Colonic mucosa (tissue), 4 donors: ENCODE results near the gene PPP1R9B. TPM values are rescaled to one million over a fixed set of nuclear protein-coding genes. Genes with fewer than 3 reads are reported as not detected.

Experiments
- DNase-seq: peaks from one replicate; pipeline ENCODE4 v3.0.0-alpha.2; 2020
- H3K27ac ChIP-seq: fragments of 200-600 bp; one replicate; pipeline ENCODE4 v1.8.0; 2021
- H3K27me3 ChIP-seq: fragments of 200-600 bp; one replicate; pipeline ENCODE4 v1.8.0; 2021
- H3K36me3 ChIP-seq: fragments of 200-600 bp; one replicate; pipeline ENCODE4 v1.8.0; 2021
- H3K4me1 ChIP-seq: fragments of 200-600 bp; one replicate; pipeline ENCODE4 v1.8.0; 2021; ENCODE audit warnings: mild to moderate bottlenecking
- H3K4me3 ChIP-seq: fragments of 200-600 bp; one replicate; pipeline ENCODE4 v1.8.0; 2021
- H3K9ac ChIP-seq, 2 donors: one replicate each; pipeline ENCODE4 v1.7.0; 2013; ENCODE audit warnings: control low read depth in 2 of 2, low read depth in 2 of 2, low read length in 2 of 2
- H3K9me3 ChIP-seq: fragments of 200-600 bp; one replicate; pipeline ENCODE4 v1.8.0; 2021
- intact Hi-C: fragments of 100-400 bp; cut with DNase I; formaldehyde crosslinking; loops from one replicate; pipeline ENCODE4 v1.14.1; 2022
- total RNA-seq, 2 donors: library from RNA; stranded (reverse); fragmentation: NEBNext Ultra II Directional in 1 of 2; extraction: Animal tissue kit (Norgen Biotek cat#: 25700) in 1 of 2; gene quantifications; one replicate each; pipeline ENCODE4 v1.2.1, GENCODE V29; 2021
- TF ChIP-seq, protein P1 (sequence below): fragments of 200-600 bp; IDR thresholded peaks from one replicate; pipeline ENCODE4 v1.8.0; 2022; ENCODE audit warnings: antibody characterized with exemption, mild to moderate bottlenecking
- donor health status: healthy.
- donor health status: DM: no; HTN: no; CAD: no.
- donor health status: DM: no; HTN: no; CAD: no.

The PPP1R9B gene
- total RNA-seq, 2 donors from 2014 or later, result 36.6 to 43.2 TPM

GRCh38 chr17:50099003-50099402, 51.5 kb downstream of the PPP1R9B start:
- Histone ChIP-seq H3K27me3 (no peaks in the 10 kb centered on the region), H3K9ac (peak overlapping the region in 1 of 2 donors; percentile 16), H3K27ac (no peak overlapping the region), H3K4me3 (no peak overlapping the region), H3K4me1 (peaks cover 31% of the 10 kb centered on the region), H3K9me3 (no peaks in the 10 kb centered on the region), H3K36me3 (no peaks in the 10 kb centered on the region)
- TF ChIP-seq, protein P1, sequence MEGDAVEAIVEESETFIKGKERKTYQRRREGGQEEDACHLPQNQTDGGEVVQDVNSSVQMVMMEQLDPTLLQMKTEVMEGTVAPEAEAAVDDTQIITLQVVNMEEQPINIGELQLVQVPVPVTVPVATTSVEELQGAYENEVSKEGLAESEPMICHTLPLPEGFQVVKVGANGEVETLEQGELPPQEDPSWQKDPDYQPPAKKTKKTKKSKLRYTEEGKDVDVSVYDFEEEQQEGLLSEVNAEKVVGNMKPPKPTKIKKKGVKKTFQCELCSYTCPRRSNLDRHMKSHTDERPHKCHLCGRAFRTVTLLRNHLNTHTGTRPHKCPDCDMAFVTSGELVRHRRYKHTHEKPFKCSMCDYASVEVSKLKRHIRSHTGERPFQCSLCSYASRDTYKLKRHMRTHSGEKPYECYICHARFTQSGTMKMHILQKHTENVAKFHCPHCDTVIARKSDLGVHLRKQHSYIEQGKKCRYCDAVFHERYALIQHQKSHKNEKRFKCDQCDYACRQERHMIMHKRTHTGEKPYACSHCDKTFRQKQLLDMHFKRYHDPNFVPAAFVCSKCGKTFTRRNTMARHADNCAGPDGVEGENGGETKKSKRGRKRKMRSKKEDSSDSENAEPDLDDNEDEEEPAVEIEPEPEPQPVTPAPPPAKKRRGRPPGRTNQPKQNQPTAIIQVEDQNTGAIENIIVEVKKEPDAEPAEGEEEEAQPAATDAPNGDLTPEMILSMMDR, result no peak
- intact Hi-C loops, result loop anchor here (5.0 to 10.0 kb wide), 2 partner anchors 53 to 196 kb away; partner anchors contain the start of gene PPP1R9B
- DNase-seq, result no peak

DNA sequence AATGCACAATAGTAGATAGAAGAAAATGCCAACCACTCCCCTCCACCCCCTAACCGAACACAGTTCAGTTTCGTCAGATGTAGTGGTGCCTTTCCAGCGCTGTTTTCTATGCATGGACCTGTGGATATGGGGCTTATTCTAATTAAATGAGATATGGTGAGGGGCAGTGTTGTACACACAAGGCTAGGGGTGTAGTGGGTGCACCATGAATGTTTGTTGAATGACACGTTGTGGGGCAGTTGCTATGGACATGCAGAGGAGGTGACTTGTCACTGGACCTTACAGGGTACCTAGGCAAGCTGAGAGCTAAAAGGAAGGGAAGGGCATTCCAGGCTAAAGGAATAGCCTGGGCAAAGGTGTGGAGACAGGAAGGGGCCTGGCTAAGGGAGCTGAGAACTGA, 51.9 kb downstream of the PPP1R9B start:
- Histone ChIP-seq H3K9ac (peak overlapping the region in 1 of 2 donors; percentile 16), H3K4me1 (peaks cover 31% of the 10 kb centered on the region), H3K27me3 (no peaks in the 10 kb centered on the region), H3K9me3 (no peaks in the 10 kb centered on the region), H3K4me3 (no peak overlapping the region), H3K27ac (no peak overlapping the region), H3K36me3 (no peaks in the 10 kb centered on the region)
- intact Hi-C loops, result loop anchor here (5.0 to 10.0 kb wide), 2 partner anchors 54 to 196 kb away; partner anchors contain the start of gene PPP1R9B
- TF ChIP-seq, protein P1, result no peak
- no peak for DNase-seq

DNA sequence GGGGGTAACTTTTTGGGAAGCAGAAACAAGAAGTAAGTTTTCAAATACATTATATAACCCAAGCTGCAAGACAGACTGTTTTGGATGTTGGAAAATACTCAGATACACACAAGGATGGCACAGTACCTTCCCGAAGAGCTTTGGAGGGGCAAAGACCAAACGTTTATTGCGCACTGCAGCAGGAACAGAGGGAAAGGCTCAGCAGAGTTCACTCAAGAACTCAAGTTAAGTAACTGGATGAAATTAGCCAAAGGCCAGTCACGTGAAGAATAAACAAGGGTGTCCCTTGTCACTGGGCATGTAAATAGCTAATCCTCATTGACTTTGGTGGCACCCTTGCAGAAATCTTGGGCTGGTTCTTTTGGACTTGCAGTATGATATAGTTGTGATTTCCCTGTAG, 52.6 kb downstream of the PPP1R9B start:
- no peaks in the 10 kb centered on the region for H3K9me3 ChIP-seq
- H3K9ac ChIP-seq, result peak overlapping the region in 1 of 2 donors; percentile 88
- DNase-seq, result no peak
- no peaks in the 10 kb centered on the region for H3K36me3 ChIP-seq
- H3K4me3 ChIP-seq, result no peak overlapping the region
- no peak overlapping the region for H3K27ac ChIP-seq
- TF ChIP-seq, protein P1, result no peak
- H3K27me3 ChIP-seq, result no peaks in the 10 kb centered on the region
- peaks cover 31% of the 10 kb centered on the region for H3K4me1 ChIP-seq
- intact Hi-C loops, result loop anchor here (5.0 to 10.0 kb wide), 2 partner anchors 54 to 197 kb away; partner anchors contain the start of gene PPP1R9B

DNA sequence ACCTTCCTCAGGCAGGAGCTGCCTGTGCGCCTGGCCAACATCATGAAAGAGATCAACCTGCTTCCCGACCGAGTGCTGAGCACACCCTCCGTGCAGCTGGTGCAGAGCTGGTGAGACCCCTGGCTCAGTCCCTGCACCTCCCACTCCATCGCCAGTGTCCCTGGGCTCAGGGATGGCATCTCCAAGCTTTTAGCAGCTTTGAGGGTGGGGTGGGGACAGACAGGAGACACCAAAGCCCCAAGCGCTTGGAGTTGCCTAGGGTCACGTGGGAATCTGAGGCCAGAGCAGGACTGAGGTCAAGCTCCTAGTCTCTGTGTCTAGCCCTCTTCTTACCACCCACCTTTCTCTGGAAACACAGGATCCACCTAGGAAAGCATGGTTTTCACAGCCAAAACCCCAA, 53.0 kb downstream of the PPP1R9B start:
- no peak overlapping the region for H3K27ac ChIP-seq
- peak overlapping the region in 1 of 2 donors; percentile 88 for H3K9ac ChIP-seq
- DNase-seq, result no peak
- no peaks in the 10 kb centered on the region for H3K9me3 ChIP-seq
- H3K4me3 ChIP-seq, result no peak overlapping the region
- intact Hi-C loops, result loop anchor here (5.0 to 10.0 kb wide), 2 partner anchors 55 to 197 kb away; partner anchors contain the start of gene PPP1R9B
- no peaks in the 10 kb centered on the region for H3K27me3 ChIP-seq
- no peaks in the 10 kb centered on the region for H3K36me3 ChIP-seq
- peaks cover 31% of the 10 kb centered on the region for H3K4me1 ChIP-seq
- TF ChIP-seq, protein P1, result no peak

- H3K36me3 ChIP-seq, result no peaks in the 10 kb centered on the region
- H3K9me3 ChIP-seq, result no peaks in the 10 kb centered on the region
- H3K27ac ChIP-seq, result no peak overlapping the region
- H3K27me3 ChIP-seq, result no peaks in the 10 kb centered on the region
- H3K4me3 ChIP-seq, result no peak overlapping the region
- TF ChIP-seq, protein P1, result no peak
- DNase-seq, result no peak
- peaks cover 28% of the 10 kb centered on the region for H3K4me1 ChIP-seq
- intact Hi-C loops, result loop anchor here (5.0 to 10.0 kb wide), 2 partner anchors 56 to 198 kb away; partner anchors contain the start of gene PPP1R9B
- H3K9ac ChIP-seq, result peak overlapping the region in 1 of 2 donors; percentile 88
Observed at GRCh38 chr17:50096758-50097157, 53.7 kb downstream of the PPP1R9B start.
